Smooth muscle cell (in vitro differentiated cells): ENCODE measurements around the gene TNFSF12. TPM values are rescaled to one million over a fixed set of nuclear protein-coding genes. Genes with fewer than 3 reads are reported as not detected.

ENCODE experiments used
- DNase-seq: peaks from one replicate; lab custom pipeline; 2025; ENCODE audit not compliant: unreplicated experiment; lab: John Stamatoyannopoulos, UW
- H2AFZ ChIP-seq: fragments of 200-600 bp; sonication (generic); 2 replicates; pipeline ENCODE4 v1.6.0; 2016; ENCODE audit warnings: antibody characterized with exemption, low read depth, mild to moderate bottlenecking
- H3F3A ChIP-seq: fragments of 200-600 bp; sonication (generic); 2 replicates; pipeline ENCODE4 v1.6.0; 2017; ENCODE audit warnings: antibody characterized with exemption, low read depth
- H3K27ac ChIP-seq: fragments of 200-600 bp; sonication (generic); 2 replicates; pipeline ENCODE4 v1.5.1; 2016; ENCODE audit warnings: low read depth, mild to moderate bottlenecking
- H3K27me3 ChIP-seq: fragments of 200-600 bp; sonication (generic); 2 replicates; pipeline ENCODE4 v1.6.1; 2016; ENCODE audit warnings: low read depth, mild to moderate bottlenecking
- H3K36me3 ChIP-seq: fragments of 200-600 bp; sonication (generic); 2 replicates; pipeline ENCODE4 v1.5.1; 2016; ENCODE audit warnings: low read depth
- H3K4me1 ChIP-seq: fragments of 200-600 bp; sonication (generic); 2 replicates; pipeline ENCODE4 v1.5.1; 2016; ENCODE audit warnings: low read depth
- H3K4me2 ChIP-seq: fragments of 200-600 bp; sonication (generic); 2 replicates; pipeline ENCODE4 v1.6.0; 2016; ENCODE audit warnings: mild to moderate bottlenecking
- H3K4me3 ChIP-seq: fragments of 200-600 bp; sonication (generic); 2 replicates; pipeline ENCODE4 v1.5.1; 2016; ENCODE audit warnings: mild to moderate bottlenecking
- H3K79me2 ChIP-seq: fragments of 200-600 bp; sonication (generic); 2 replicates; pipeline ENCODE4 v1.6.0; 2016; ENCODE audit warnings: low read depth, mild to moderate bottlenecking
- H3K9ac ChIP-seq: fragments of 200-600 bp; sonication (generic); 2 replicates; pipeline ENCODE4 v1.6.0; 2016; ENCODE audit warnings: low read depth
- H3K9me3 ChIP-seq: fragments of 200-600 bp; sonication (generic); replicated peaks from 2 replicates; pipeline ENCODE4 v1.5.1; 2016; ENCODE audit warnings: low read depth
- H4K20me1 ChIP-seq: fragments of 200-600 bp; sonication (generic); 2 replicates; pipeline ENCODE4 v1.6.0; 2016; ENCODE audit warnings: low read depth
- WGBS: methylation state at CpG from one replicate; pipeline ENCODE4 v1.1.7; 2016; ENCODE audit warnings: low lambda C conversion rate; 5-methylcytosine and 5-hydroxymethylcytosine counted together
- polyA plus RNA-seq: library from polyadenylated mRNA; unstranded; fragments of >200 nt; fragmentation: Nextera tagmentation; extraction: Ambion mirVana; gene quantifications from 2 replicates; pipeline ENCODE4 v1.2.1, GENCODE V29; 2016
- total RNA-seq: library from RNA; depleted of rRNA; stranded (reverse); fragments of >200 nt; gene quantifications from 2 replicates; pipeline ENCODE4 v1.2.3, GENCODE V29; 2014
- TF ChIP-seq, protein P1 (sequence below): fragments of 200-600 bp; sonication (generic); IDR thresholded peaks from 2 replicates; pipeline ENCODE4 v1.5.1; 2017; ENCODE audit warnings: borderline replicate concordance, mild to moderate bottlenecking, antibody characterized with exemption; ENCODE audit not compliant: insufficient read depth, poor library complexity, severe bottlenecking

TNFSF12 gene
- total and polyA plus RNA-seq, 2 experiments from 2014 or later, result 6.2 to 13.6 TPM

DNA sequence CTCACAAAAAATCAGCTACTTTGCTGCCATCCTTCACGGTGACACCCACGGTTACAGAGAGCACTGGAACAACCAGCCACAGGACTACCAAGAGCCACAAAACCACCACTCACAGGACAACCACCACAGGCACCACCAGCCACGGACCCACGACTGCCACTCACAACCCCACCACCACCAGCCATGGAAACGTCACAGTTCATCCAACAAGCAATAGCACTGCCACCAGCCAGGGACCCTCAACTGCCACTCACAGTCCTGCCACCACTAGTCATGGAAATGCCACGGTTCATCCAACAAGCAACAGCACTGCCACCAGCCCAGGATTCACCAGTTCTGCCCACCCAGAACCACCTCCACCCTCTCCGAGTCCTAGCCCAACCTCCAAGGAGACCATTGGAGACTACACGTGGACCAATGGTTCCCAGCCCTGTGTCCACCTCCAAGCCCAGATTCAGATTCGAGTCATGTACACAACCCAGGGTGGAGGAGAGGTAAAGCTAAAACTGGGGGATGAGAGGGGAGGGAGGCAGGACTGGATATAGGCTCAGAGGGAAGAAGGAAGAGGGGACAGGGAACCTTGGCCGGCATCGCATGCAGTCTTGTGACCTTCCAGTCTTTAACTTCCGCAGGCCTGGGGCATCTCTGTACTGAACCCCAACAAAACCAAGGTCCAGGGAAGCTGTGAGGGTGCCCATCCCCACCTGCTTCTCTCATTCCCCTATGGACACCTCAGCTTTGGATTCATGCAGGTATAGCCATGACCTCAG, 31.2 kb downstream of the TNFSF12 start:
- no peak for DNase-seq
- Histone ChIP-seq H2AFZ (no peak overlapping the region), H3K27ac (peak overlapping the region; percentile 88), H3F3A (peaks cover 59% of the 10 kb centered on the region), H3K4me3 (no peak overlapping the region), H3K79me2 (peaks cover 49% of the 10 kb centered on the region), H3K4me1 (peaks cover 30% of the 10 kb centered on the region), H3K27me3 (no peaks in the 10 kb centered on the region), H3K36me3 (peaks cover 9% of the 10 kb centered on the region), H4K20me1 (peaks cover 41% of the 10 kb centered on the region), H3K9me3 (no peaks in the 10 kb centered on the region), H3K9ac (no peak overlapping the region), H3K4me2 (peak overlapping the region; percentile 23)
- 92% methylated on average over 10 of the region's 12 CpGs for WGBS
- TF ChIP-seq, protein P1, sequence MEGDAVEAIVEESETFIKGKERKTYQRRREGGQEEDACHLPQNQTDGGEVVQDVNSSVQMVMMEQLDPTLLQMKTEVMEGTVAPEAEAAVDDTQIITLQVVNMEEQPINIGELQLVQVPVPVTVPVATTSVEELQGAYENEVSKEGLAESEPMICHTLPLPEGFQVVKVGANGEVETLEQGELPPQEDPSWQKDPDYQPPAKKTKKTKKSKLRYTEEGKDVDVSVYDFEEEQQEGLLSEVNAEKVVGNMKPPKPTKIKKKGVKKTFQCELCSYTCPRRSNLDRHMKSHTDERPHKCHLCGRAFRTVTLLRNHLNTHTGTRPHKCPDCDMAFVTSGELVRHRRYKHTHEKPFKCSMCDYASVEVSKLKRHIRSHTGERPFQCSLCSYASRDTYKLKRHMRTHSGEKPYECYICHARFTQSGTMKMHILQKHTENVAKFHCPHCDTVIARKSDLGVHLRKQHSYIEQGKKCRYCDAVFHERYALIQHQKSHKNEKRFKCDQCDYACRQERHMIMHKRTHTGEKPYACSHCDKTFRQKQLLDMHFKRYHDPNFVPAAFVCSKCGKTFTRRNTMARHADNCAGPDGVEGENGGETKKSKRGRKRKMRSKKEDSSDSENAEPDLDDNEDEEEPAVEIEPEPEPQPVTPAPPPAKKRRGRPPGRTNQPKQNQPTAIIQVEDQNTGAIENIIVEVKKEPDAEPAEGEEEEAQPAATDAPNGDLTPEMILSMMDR, result no peak

DNA sequence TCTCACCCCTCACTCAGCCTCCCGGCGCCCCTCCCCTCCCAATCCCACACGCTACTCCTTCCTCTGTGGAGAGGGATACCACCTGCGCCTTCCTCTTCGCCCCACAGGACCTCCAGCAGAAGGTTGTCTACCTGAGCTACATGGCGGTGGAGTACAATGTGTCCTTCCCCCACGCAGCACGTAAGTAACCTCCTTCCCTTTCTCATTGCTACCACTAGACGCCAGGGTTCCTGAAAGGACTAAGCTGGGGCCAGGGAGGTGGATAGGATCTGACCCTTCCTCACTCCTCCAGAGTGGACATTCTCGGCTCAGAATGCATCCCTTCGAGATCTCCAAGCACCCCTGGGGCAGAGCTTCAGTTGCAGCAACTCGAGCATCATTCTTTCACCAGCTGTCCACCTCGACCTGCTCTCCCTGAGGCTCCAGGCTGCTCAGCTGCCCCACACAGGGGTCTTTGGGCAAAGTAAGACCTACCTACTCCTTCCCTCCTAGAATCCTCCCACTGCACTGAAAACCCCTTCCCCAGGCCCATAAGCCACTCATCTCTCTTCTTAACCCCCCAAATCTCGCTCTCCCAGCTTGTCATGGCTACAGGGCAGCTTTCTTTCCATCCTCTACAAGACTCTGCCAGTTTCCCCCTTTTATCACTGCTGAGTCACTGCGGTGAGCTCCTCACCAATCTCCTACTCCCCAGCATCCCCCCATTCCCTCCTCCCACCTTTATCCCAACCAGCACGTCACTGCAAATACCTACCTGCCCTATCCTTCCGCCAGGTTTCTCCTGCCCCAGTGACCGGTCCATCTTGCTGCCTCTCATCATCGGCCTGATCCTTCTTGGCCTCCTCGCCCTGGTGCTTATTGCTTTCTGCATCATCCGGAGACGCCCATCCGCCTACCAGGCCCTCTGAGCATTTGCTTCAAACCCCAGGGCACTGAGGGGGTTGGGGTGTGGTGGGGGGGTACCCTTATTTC, 32.0 kb downstream of the TNFSF12 start:
- TF ChIP-seq, protein P1, result no peak
- H3K4me3 ChIP-seq, result no peak overlapping the region
- 92% methylated on average over 23 of the region's 23 CpGs for WGBS

DNA sequence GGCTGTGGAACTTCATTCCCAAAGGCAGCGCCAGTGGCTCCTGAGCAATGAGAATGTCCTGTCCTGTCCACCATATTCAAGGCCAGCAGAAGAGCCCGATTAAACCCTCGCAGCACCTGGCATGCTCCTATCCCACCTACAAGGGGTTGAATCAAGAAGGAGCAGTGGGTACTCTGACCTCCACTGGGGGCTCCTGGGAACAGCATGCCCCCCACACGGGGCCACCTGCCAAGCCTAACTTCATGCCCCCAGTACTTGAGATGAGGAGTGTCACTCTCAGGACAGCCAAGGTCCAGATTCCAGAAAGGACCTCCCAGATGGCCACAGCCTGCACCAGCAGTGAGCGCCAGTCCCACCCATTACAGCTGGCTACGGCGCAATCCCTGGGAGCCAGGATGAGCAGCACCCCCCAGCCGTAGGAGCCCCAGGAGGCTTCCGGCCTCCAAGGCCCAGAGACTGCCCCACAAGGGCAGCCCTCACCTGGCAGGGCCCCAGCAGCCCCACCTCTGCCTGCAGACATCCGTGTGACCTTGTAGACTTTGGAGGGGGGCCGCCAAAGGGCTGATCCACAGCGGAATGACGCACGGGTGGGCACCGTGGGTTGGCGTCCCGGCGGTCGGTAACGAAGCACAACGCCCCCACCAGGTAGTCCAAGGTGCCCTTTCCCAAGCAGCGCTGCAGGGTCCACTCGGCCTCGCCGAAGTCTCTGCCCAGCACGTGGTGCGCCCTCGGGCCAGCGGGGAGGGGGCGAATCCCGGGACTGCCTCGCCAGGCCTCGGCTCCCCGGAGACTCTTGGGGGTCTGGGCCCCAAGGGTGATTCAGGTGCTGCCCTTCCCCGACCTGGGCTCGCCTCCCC, 33.8 kb downstream of the TNFSF12 start:
- TF ChIP-seq, protein P1, result no peak
- peak overlapping the region; percentile 76 for H3K9ac ChIP-seq

More for the DNA sequence above, 32.0 kb downstream of the TNFSF12 start:
- Histone ChIP-seq H3K9me3 (no peaks in the 10 kb centered on the region), H3K4me2 (no peak overlapping the region), H3K79me2 (peaks cover 47% of the 10 kb centered on the region), H2AFZ (no peak overlapping the region), H3F3A (peaks cover 51% of the 10 kb centered on the region), H3K9ac (no peak overlapping the region), H3K27me3 (no peaks in the 10 kb centered on the region), H4K20me1 (peaks cover 33% of the 10 kb centered on the region), H3K27ac (peak overlapping the region; percentile 88), H3K4me1 (peaks cover 24% of the 10 kb centered on the region), H3K36me3 (peaks cover 9% of the 10 kb centered on the region)
- no peak for DNase-seq

More for the DNA sequence above, 33.8 kb downstream of the TNFSF12 start:
- Histone ChIP-seq H3K9me3 (no peaks in the 10 kb centered on the region), H3F3A (peaks cover 40% of the 10 kb centered on the region), H4K20me1 (peaks cover 15% of the 10 kb centered on the region), H3K4me3 (peak overlapping the region; percentile 81), H3K79me2 (peaks cover 30% of the 10 kb centered on the region), H3K4me2 (peak overlapping the region; percentile 91), H3K27ac (peak overlapping the region; percentile 99), H2AFZ (no peak overlapping the region), H3K4me1 (peaks cover 24% of the 10 kb centered on the region), H3K36me3 (peaks cover 2% of the 10 kb centered on the region), H3K27me3 (no peaks in the 10 kb centered on the region)
- WGBS, result 93% methylated on average over 36 of the region's 36 CpGs
- DNase-seq, result no peak
